Measurements from ENCODE around the gene NPIPB6.

NPIPB6 gene

DNA sequence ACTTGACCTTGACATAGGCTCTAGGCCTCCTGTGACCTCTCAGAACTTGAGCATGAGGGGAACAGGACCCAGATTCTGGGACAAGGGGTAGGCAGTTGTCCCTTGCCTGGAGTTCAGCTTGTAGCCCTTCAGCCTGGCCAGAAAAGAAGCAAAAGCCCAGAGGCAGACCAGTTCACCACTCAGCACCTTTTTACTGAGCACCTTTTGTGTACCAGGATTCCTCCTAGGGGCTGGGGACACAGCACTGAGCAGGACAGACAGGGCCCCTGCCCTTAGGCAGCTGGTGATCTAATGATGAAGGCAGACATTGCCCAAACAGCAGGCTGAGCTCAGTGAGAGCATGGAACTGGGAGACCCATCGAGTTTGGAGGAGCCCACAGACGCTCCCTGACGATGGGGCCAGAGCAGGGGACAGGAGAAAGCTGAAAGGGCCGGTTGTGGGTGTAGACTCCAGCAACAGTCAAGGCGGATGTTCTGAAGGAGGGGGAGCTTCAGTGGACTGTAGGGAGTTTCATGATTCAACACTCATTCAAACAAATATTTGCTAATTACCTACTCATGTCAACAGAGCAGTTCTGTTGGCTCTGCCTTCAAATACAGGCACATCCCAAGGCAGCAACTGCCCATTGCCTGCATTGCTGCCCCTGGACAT is 38.9 kb downstream of the NPIPB6 start:
- no peak for DNase-seq (ENCODE audit: low read depth)

DNA sequence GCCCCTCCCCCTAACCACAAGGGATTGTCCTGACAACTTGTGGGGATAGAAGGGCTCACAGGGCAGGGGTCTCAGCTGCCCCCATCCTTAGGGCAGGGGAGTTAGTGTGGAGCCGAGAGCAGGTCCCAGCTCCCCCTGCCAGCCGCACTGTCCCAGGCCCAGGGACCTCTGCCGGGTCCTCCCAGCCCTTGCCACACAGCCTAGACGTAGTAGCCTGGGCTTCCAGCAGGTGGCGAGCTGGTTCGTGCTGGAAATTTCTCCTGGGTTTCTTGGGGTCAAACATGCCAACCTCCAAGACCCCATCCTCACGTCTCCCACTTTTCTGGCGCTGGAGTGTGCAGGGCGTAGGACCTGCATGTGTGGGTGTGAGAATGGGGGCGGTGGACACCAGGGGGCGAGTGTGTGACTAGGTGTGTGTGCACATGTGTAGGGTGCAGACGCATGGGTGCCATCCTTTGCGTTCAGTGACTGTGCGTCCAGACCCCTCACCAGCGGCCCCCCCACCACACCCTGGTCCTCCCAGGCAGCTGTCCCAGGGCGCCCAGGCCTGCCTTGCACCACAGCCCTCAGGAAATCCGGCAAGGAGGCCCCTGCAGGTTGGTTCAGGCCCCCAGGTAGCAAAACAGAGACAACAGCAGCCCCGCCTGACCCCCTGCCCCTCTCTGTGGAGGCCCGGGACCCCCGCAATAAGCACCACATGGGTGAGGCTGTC is 41.5 kb downstream of the NPIPB6 start:
- DNase-seq (ENCODE audit: low read depth): no peak

DNA sequence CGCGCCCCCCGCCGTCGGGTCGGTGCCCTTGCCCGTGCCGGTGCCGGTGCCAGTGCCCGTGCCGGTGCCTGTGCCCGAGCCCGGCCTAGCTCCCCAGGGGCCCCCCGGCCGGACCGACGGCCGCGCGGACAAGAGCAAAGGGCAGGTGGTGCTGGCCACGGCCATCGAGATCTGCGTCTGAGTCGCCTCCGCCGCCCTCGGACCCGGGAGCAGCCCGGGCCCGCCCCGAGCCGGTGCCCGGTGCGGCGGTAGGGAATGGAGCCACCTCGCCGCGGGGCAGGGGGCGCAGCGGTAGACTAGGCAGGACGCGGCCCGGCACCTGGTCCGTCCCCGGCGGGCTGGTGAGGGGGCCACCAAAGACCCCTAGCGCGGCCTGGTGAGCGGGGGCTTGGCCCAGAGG is 42.6 kb downstream of the NPIPB6 start:
- no peak for DNase-seq (ENCODE audit: low read depth)

DNA sequence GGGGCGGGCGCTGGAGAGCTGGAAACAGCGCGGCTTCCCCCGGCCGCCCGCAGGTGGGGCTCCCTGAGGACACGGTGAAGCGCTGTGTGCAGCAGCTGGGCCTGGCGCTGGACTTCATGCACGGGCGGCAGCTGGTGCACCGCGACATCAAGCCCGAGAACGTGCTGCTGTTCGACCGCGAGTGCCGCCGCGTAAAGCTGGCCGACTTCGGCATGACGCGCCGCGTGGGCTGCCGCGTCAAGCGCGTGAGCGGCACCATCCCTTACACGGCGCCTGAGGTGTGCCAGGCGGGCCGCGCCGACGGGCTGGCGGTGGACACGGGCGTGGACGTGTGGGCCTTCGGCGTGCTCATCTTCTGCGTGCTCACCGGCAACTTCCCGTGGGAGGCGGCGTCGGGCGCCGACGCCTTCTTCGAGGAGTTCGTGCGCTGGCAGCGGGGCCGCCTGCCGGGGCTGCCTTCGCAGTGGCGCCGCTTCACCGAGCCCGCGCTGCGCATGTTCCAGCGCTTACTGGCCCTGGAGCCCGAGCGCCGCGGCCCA is 43.2 kb downstream of the NPIPB6 start:
- DNase-seq (ENCODE audit: low read depth): no peak

DNA sequence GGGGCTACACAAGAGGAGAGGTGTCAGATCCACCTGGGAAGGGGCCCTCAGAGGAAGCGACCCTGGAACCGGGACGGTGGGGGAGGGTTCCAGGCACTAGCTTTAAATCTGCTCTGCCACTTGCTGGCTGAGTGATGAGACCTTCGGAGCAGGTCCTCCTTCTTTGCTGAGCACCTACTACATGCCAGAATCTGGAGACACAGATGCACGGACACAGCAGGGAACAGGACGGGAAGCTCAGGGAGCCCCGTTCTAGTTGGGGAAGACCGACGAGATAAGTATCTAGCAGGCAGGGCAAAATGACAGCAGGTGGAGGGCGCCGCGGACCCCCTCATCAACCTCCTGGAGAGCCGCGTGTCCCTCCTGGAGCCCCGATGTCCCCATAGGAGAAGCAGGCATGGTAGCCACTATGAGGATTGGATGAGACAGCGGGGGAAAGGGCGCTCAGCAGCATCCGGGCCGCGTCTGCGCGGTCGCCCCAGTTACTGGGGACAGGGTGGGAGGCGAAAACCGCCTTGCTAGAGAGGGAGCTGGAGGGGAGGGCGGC is 43.8 kb downstream of the NPIPB6 start:
- DNase-seq (ENCODE audit: low read depth): no peak

DNA sequence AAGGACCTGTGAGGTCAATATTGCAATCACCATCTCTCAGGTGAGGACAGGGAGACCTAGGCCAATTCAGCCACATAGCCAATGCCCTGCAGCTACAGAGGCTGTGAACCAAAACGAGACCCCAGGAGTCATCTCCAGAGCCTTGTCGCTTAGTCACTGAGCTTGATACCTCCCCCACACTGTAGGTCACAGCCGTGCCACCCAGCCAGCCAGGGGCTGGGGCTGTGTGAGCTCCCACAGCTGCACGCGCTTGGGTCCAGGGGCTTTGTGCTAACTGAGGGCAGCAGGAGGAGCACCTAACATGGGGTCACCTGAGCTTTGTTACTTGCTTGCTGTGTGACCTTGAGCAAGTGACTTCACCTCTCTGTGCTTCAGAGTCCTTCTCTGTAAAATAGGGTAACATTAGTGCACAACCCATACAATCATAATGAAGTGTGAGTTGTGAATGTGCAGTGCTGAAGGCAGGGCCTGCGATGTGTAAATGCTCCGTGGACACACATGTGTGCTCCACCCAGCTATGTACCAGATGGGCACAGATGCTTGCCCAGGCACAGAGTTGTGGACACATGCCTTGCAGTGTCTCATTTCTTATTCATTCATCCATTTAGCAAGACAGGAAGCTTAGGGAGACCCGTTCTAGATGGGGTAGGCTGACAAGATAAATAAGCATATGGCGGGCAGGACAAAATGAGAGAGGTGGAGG is 45.1 kb downstream of the NPIPB6 start:
- DNase-seq (ENCODE audit: low read depth): no peak

DNA sequence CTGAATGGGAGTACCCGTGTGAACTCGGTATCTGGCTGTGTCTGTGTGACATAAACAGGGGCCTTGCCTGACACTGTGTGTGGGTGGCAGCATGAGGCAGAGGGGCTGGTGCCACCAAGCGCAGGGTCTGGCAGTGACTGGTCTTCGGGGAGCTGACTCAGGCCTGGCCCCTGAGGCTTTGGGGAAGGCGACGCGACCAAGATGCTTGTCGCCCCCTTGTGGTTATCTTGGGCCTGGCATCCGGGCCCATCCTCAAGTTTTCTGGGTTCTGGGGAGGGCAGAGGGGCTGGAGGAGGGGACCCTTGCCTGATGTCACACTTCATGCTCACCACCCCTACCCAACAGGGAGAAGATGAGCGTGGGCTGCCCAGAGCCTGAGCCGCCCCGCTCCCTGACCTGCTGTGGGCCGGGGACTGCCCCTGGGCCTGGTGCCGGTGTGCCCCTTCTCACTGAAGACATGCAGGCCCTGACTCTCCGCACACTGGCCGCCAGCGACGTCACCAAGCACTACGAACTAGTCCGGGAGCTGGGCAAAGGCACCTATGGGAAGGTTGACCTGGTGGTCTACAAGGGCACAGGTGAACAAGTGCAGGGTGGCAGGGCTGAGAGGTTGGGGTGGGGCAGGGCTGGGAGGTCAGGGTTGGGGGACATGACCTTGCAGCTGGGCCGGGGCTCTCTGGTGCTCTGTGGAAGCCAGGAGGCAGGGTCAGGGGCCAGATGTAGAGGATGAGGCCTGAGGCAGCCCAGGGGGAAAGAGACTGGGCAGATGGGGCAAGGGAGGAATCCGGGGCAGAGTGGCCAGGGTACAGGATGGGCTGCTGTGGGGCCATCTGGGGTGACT is 46.0 kb downstream of the NPIPB6 start:
- peak; percentile 16 for DNase-seq (ENCODE audit: low read depth)

DNA sequence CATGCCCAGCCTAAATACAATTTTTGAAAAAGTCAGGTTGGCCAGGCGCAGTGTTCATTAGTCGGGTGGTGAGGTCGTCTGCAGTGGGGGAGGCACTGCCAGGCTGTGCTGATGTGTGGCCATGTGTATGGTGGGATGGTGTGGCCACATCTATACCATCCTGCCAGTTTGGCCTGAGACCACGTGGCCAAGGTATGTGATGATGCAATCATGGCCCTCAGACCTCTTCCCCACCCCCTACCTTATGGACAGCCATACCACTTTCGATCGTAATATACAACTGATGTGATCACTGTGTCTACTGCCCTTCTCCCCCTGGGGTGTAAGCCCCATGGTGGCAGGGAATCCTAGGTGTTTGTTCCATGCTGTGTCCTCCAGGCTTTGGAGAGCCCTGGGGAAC is 47.3 kb downstream of the NPIPB6 start:
- no peak for DNase-seq (ENCODE audit: low read depth)

DNA sequence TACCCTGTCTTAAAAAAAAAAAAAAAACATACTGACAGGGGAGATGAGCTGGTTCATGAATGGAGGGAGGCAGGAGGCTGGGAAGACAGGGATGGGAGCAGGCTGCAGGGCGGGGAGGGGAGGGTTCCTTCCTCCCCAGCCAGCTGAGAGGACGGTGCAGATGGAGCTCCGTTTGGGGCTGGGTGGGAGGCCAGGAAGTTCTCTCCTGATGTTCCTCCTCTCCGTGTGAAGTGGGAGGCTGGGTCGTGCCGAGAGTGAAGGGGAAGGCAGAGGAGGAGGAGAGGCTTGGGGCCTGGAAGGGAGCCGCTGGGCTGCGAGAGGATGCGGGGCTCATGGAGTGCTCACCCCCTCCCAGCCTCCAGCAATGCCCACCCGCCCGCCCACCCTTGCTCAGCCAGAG is 49.7 kb downstream of the NPIPB6 start:
- DNase-seq (ENCODE audit: low read depth): no peak

DNA sequence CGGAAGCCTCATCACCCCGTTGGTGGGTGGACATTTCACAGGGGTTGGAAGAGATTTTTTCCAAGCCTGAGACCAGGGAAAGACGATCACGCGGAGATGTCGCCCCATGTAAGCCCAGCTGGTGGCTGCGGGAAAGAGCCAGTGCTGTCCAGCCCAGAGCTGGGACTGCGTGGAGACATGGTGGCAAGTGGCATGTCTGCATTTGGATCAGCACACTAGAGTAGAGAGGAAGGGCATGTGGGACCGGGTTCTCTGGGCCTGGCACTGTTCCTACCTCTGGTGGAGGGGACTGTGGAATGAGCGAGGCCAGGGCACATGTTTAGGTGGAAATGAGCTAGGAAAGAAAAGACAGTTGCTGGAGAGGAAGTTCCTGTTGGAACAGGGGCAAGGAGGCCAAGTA is 51.0 kb downstream of the NPIPB6 start:
- DNase-seq (ENCODE audit: low read depth): no peak

DNA sequence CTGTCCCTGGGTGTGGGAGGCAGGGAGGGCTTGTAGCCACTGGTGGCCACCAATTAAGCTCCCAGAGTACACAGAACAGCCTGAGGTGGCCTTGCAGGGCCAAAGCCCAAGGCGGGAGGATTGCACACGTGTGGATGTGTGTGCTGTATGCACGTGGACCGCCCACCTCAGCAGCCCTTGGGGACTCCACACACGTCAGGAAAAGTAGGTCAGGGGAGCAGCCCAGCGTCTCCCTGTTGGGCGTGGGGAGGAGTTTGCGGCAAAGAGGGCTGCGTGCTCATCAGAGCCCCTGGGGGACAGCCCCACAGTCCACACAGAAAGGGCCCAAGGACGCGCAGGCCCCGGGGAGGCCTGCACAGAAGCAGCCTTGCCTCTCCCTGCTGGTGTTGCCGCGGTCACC is 51.4 kb downstream of the NPIPB6 start:
- no peak for DNase-seq (ENCODE audit: low read depth)

DNA sequence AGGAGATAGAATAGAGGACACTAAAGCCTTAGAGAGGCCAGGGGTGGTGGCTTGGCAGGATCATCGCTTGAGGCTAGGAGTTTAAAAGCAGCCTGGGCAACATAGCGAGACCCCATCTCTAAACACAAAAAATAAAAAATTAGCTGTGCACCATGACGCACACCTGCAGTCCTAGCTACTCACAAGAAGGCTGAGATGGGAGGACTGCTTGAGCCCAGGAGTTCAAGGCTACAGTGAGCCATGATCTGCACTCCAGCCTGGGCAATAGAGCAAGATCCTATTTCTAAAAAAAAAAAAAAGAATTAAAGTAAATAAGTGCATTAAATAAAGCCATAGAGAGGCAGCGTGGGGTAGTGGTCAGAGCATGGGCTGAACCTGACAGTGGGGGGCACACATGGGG is 51.9 kb downstream of the NPIPB6 start:
- DNase-seq (ENCODE audit: low read depth): no peak

DNA sequence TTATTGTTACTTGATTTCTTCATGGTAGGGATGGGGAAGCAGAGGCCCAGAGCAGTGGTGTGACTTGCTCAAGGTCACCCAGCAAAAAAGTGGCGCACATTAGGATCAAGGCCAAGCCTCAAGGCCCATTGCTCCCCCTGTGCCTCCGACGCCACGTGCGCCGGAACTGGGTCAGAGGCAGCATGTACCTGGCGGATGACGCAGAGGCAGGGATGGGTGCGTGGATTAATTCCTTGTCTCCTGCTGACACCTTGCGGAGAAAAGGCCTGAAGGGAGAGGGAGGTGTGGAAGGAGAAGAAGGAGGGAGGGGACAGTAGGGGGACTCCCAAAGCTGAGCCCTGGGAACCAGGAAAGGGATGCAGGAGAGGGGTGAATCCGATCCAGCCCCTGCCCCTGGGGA is 52.5 kb downstream of the NPIPB6 start:
- DNase-seq (ENCODE audit: low read depth): no peak

DNA sequence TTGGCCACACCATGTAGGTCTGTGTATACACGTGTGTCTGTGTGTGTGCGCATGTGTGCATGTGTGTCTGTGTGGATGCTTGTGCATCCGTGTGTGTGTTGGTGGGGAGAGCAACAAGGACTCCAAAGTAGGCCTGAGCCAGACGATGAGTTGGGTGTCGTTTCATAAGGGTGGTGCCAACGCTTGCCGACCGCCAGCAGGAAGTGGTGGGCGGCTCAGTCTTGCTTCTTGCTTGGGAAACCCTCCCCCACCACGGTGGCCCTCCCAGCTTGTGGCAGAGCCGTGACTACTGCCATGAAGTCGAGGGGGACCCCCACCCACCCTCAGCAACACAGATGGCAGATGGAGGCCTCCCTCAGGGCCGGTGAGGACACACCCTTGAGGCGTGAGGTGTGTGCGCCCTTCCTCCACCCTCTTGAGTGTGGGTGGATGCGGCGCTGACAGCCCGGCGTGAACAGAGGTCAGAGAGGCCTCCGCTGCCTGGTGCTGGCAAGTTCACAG is 53.4 kb downstream of the NPIPB6 start:
- DNase-seq (ENCODE audit: low read depth): no peak

DNA sequence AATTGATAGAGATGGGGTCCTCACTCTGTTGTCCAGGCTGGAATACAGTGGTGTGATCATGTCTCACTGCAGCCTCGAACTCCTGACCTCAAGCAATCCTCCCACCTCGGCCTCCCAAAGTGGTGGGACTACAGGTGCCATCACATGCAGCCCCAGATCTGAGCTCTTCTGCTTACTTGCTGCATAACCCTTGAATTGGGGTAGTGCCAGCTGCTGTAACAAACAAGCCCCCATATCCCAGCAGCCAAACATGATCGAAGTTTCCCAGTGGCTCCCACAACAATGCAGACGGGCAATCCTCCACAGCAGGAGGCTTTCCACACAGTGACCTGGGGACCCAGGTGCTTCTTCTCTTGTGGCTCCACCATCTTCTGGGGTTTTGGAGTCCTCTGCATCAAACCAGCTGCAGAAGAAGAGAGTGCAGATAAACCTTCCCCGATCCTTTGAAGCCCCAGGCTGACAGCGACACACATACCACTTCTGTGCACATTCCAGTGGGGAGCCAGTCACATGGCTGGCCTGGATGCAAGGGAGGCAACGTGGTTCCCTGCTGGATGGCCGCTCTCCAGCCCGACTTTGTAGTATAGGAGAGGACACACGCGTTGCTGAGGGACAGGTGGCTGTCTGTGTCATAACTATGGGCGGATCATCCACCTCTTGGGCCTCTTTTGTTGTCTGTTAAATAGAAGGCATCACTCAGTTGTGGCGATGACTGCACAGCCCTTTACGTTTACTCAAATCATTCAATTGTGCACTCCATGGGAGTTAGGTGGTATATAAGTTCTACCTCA is 54.3 kb downstream of the NPIPB6 start:
- DNase-seq (ENCODE audit: low read depth): no peak

DNA sequence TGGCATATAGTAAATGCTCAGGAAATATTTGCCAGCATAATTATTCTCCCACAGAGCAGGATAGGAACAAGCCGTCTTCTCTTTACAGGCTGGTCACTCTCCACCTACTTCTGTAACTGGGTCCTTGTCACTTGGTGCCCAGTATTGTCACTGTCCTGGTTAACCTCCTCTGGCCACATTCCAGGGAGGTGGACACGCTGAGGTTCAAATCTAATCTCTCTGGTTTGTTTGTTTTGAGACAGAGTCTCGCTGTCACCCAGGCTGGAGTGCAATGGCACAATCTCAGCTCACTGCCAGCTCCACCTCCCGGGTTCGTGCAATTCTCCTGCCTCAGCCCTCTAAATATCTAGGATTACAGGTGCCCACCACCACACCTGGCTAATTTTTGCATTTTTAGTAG is 55.4 kb downstream of the NPIPB6 start:
- DNase-seq (ENCODE audit: low read depth): no peak

DNA sequence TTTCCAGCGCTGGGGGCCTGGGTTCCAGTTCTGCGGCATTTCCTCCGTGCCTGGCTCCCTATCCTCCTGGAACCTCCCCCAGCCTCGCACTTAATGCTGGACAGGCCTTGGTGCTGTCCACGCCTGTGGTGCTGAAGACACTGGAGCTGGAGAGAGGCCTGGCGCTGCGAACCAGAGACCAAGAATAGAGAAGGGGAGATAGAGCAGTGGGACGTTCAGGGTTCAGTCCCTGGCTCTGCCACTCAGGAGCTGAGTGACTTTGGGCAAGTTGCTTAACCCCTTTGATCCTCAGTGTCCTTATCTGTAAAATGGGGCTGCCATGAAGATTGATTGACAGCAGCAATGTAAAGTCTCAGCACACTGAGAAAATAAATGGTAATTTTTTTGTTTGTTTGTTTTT is 59.1 kb downstream of the NPIPB6 start:
- no peak for DNase-seq (ENCODE audit: low read depth)

DNA sequence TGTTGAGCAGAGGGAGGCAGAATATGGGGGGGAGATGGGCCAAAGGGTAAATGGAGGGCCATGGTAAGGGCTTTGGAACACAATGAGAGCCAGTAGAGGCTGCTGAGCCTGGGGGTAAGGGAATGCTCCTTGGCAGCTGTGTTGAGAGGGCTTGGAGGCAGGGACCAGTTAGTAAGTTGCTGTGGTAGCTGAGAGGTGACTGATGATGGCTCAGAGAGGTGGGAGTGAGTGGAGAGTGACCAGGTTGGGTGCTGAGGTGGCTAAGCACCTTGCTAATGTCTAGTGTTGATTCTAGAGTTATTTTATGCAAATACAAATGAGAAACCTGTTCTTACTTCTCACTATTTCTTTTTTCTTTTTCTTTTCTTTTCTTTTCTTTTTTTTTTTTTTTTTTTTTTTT is 60.2 kb downstream of the NPIPB6 start:
- no peak for DNase-seq (ENCODE audit: low read depth)

DNA sequence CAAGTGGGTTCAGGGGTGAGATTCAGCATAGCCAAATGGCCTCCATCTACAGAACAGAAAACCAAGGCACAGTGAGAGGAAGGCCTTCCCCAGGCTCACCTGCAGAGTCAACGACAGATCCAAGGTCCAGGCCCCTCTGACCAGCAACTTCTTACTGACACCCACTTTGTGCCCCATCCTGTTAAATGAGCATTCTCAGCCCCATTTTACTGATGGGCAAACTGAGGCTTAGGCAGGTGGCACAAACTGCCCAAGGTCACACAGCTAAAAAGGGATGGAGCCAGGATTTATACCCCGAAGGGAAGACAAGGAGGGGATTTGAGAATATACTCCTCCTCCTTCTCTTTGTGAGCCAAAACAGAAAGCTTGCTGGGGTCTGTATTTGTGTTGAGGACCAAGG is 61.7 kb downstream of the NPIPB6 start:
- DNase-seq (ENCODE audit: low read depth): no peak

DNA sequence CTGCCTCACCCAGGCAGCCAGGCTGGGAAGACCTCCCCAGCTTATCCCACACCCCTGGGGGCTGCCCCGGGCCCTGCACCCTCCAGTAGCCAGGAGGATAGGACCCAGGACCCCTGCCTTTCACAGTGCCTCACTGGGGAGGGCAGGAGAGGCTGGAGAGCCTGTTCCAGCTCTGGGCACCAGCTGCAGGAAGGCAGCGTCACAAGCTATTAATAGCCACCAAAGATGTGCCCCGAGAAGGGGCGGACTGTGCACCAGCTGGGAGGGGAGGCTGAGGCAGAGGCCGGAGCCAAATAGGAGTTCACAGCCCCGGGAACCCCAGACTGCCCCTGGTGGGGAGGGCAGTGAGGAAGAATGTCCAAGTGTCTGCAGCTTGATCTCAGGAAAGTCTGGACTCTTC is 62.2 kb downstream of the NPIPB6 start:
- DNase-seq (ENCODE audit: low read depth): no peak

DNA sequence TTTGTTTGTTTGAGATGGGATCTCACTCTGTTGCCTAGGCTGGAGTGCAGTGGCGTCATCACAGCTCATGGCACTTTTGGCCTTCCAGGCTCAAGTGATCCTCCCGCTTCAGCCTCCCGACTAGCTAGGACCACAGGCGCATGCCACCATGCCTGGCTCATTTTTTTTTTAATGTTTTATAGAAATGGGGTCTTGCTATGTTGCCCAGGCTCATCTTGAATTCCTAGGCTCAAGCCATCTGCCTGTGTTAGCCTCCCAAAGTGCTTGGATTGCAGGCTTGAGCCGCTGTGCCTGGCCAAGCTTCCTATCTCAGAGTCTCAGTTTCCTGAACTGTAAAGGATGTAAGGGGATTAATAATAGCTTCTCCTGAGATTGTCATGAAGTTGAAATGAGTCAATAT is 63.0 kb downstream of the NPIPB6 start:
- DNase-seq (ENCODE audit: low read depth): no peak

All from GM04504 (cell line).